B cell (primary cell): ENCODE data around the gene LGSN.

ENCODE experiments used
- CTCF ChIP-seq: fragments of 200-600 bp; IDR thresholded peaks from one replicate; pipeline ENCODE4 v1.8.0; 2022; ENCODE audit warnings: antibody characterized with exemption, mild to moderate bottlenecking
- EZH2 ChIP-seq: IDR thresholded peaks from 2 replicates; pipeline ENCODE4 v1.6.1; 2012; ENCODE audit warnings: borderline replicate concordance, low read depth, mild to moderate bottlenecking, moderate library complexity, low read length; ENCODE audit not compliant: insufficient read depth, poor library complexity, severe bottlenecking

DNA sequence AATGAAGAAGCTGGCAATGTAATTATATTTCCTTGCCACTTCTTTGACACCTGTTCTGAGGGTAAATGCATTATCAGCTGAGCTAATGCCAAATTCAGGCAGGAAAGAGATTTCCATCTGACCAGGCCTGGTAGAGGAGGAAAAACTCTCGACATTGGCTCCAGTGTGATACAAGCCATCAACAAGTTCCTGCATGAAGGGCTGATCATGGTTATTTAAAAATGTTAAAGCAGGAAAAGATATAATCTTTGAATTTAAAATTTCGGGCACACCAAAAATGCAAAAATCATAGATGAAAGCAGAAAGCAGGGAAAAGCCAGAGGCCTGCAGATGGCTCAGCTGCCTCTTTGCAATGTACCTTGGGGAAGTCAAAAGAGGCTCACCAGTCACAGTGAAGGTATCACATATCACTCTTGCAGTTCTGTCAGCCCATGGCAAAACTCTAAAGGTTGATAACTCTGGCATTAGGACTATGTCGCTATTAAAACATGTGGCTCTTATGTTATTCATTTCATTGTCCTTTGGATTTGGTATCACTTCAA, 39.1 kb downstream of the LGSN start:
- TF ChIP-seq CTCF (no peak), EZH2 (no peak)
